Right lobe of liver (tissue), 4 donors: ENCODE data around the gene CCDC183.

Source experiments
- POLR2A ChIP-seq: fragments of 450-650 bp; IDR thresholded peaks from one replicate; pipeline ENCODE4 v1.6.1; 2017; ENCODE audit warnings: antibody characterized with exemption, mild to moderate bottlenecking
- TF ChIP-seq, protein P1 (sequence below), 4 donors: fragments of 200-600 bp in 3 of 4; fragments of 450-650 bp in 1 of 4; IDR thresholded peaks; one replicate each; pipeline versions ENCODE4 v1.5.1 to v1.8.0; 2016 to 2022; ENCODE audit warnings: antibody characterized with exemption in 4 of 4, mild to moderate bottlenecking in 2 of 4
- donor health status: DM: no; HTN: no; CAD: no.
- donor health status: DM: no; HTN: no; CAD: no.
- donor health status: DM: no; HTN: yes; CAD: no.

DNA sequence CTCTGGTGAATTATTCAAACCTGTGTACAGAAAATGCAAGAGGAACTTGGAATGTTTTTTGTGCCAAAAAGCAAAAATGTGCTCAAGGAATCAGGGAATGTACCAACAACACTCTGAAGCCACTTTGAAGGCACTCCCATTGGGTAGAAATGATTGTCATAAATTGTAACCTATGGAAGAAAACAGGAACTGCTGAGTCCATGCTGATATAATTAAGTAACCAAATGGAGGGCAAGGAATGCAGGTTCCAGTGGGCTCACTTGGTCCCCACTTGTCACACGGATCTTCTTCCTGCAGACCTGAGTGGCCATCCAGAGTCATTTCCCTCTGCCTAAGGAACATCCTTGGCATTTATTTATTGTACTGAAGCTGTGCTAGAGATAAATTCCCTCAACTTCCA, 44.9 kb upstream of the CCDC183 start:
- TF ChIP-seq, protein P1, sequence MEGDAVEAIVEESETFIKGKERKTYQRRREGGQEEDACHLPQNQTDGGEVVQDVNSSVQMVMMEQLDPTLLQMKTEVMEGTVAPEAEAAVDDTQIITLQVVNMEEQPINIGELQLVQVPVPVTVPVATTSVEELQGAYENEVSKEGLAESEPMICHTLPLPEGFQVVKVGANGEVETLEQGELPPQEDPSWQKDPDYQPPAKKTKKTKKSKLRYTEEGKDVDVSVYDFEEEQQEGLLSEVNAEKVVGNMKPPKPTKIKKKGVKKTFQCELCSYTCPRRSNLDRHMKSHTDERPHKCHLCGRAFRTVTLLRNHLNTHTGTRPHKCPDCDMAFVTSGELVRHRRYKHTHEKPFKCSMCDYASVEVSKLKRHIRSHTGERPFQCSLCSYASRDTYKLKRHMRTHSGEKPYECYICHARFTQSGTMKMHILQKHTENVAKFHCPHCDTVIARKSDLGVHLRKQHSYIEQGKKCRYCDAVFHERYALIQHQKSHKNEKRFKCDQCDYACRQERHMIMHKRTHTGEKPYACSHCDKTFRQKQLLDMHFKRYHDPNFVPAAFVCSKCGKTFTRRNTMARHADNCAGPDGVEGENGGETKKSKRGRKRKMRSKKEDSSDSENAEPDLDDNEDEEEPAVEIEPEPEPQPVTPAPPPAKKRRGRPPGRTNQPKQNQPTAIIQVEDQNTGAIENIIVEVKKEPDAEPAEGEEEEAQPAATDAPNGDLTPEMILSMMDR (IDR thresholded peaks at IDR 0.05) = no peak
- no peak for TF ChIP-seq POLR2A
